Fibroblast of lung (primary cell): ENCODE measurements around the gene CDH4.

Experiments
- CTCF ChIP-seq, 2 donors: IDR thresholded peaks in 1 of 2; conservative IDR thresholded peaks in 1 of 2; 1 replicate in 1 of 2; 2 replicates in 1 of 2; pipeline ENCODE4 v1.5.1; 2011 to 2012; ENCODE audit warnings: low read length in 2 of 2, control low read depth in 1 of 2, inconsistent platforms in 1 of 2, low read depth in 1 of 2, mild to moderate bottlenecking in 1 of 2
- EZH2 ChIP-seq: IDR thresholded peaks from 2 replicates; pipeline ENCODE4 v1.5.1; 2012; ENCODE audit warnings: low read length, control low read depth, mild to moderate bottlenecking; ENCODE audit errors: missing control alignments

- TF ChIP-seq EZH2, result no peak
- no peak for TF ChIP-seq CTCF (conservative IDR thresholded peaks at IDR 0.05 in 1 of 2, IDR thresholded peaks at IDR 0.05 in 1 of 2; ENCODE audit: low read depth in 1 of 2, low read length in 2 of 2)
These were observed 13.2 kb upstream of the CDH4 start for GRCh38 chr20:61238813-61239212.
